Measurements from ENCODE around the gene MPPED2. TPM values are rescaled to one million over a fixed set of nuclear protein-coding genes. Genes with fewer than 3 reads are reported as not detected.

The MPPED2 gene
- polyA plus RNA-seq, 1 donor (not counting 4 experiments of a cell fraction or from before 2014, with no cell fraction given): not detected

DNA sequence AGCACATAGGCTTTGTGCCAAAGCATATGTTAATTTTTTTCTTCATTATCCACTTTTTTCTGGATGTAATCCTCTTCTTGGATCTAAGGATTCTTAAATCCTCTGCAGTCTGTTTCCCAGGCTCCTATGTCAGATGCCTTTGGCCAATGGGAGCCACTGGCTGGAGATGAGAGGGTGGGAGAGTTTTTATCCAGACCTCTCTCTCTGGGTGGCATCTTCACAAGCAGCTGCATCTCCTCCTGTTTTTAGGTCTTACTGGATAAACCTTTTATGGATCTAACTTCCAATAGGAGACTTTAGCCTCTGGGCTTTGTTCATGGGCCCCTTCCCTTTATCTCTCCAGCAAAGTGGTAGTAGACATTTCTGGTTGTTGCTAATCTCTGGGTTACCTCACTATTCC, 22.4 kb upstream of the MPPED2 start:
- Histone ChIP-seq H4K20me1 (ENCODE audit: control insufficient read depth, extremely low read depth, insufficient read depth, low read length) (no peaks in the 10 kb centered on the region), H3K9me1 (ENCODE audit: control insufficient read depth, extremely low read depth, insufficient read depth, low read length) (no peaks in the 10 kb centered on the region), H3K9me3 (ENCODE audit: control insufficient read depth, low read depth, low read length) (no peaks in the 10 kb centered on the region), H3K4me2 (ENCODE audit: control insufficient read depth, extremely low read depth, insufficient read depth, low read depth, low read length) (no peak overlapping the region), H3K27ac (ENCODE audit: control insufficient read depth, insufficient read depth, low read length) (no peak overlapping the region), H3K79me2 (ENCODE audit: control insufficient read depth, insufficient read depth, low read length) (no peaks in the 10 kb centered on the region), H3K4me1 (ENCODE audit: control insufficient read depth, extremely low read depth, insufficient read depth, low read length) (no peaks in the 10 kb centered on the region), H3K4me3 (ENCODE audit: control insufficient read depth in 2 of 3, extremely low read depth in 1 of 3, insufficient read depth in 2 of 3, low read depth in 1 of 3, low read length in 3 of 3) (no peak overlapping the region), H3K36me3 (ENCODE audit: control insufficient read depth in 2 of 2, extremely low read depth in 1 of 2, insufficient read depth in 2 of 2, low read length in 2 of 2) (no peaks in the 10 kb centered on the region), H3K27me3 (ENCODE audit: control insufficient read depth, extremely low read depth, insufficient read depth, low read length) (no peaks in the 10 kb centered on the region), H3K9ac (ENCODE audit: control insufficient read depth, extremely low read depth, insufficient read depth, low read length) (no peak overlapping the region), H2AFZ (ENCODE audit: control insufficient read depth, low read length) (no peak overlapping the region)
- dilution Hi-C loops (cut with MboI; ENCODE audit: extremely low pct_ligation_motif_present, low sequenced_read_pairs): no loop called here
- no peak for DNase-seq (ENCODE audit: low read depth, low spot score)
- no peak for FAIRE-seq
- TF ChIP-seq, protein P1, sequence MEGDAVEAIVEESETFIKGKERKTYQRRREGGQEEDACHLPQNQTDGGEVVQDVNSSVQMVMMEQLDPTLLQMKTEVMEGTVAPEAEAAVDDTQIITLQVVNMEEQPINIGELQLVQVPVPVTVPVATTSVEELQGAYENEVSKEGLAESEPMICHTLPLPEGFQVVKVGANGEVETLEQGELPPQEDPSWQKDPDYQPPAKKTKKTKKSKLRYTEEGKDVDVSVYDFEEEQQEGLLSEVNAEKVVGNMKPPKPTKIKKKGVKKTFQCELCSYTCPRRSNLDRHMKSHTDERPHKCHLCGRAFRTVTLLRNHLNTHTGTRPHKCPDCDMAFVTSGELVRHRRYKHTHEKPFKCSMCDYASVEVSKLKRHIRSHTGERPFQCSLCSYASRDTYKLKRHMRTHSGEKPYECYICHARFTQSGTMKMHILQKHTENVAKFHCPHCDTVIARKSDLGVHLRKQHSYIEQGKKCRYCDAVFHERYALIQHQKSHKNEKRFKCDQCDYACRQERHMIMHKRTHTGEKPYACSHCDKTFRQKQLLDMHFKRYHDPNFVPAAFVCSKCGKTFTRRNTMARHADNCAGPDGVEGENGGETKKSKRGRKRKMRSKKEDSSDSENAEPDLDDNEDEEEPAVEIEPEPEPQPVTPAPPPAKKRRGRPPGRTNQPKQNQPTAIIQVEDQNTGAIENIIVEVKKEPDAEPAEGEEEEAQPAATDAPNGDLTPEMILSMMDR (optimal IDR thresholded peaks at IDR 0.05 in 1 of 3, IDR thresholded peaks at IDR 0.05 in 1 of 3, conservative IDR thresholded peaks at IDR 0.05 in 1 of 3; ENCODE audit: extremely low read depth in 1 of 3, insufficient read depth in 2 of 3, low read length in 3 of 3): no peak
- TF ChIP-seq EZH2 (IDR thresholded peaks at IDR 0.05; ENCODE audit: low read length): no peak

DNA sequence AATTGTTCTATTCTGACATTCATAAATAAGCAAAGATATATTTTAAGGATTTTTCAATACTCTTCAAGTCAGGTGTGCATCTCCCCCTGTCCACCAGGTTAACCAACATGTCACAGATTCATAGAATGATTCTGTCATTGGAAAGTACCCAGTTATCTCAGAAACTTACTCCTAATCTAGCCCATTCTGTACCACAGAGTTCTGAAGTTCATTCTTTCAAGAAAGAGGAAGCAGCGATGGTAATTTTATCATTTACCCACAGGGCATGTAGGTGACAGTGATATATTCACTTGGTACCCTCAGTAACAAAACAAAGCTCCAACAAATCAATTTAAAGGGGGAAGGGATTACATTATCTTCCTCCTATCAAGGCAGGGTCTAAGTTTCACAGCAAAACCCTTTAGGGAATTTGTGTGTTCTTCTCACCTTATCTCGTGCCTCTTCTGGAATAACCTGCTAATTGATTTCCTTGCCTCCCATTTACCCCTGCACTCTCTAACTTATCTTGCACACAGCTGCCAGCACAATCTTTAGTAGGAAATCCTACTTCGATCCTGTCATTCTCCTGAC, 19.0 kb upstream of the MPPED2 start:
- dilution Hi-C loops (cut with MboI; ENCODE audit: extremely low pct_ligation_motif_present, low sequenced_read_pairs): no loop called here
- no peak for FAIRE-seq
- Histone ChIP-seq H3K36me3 (ENCODE audit: control insufficient read depth in 2 of 2, extremely low read depth in 1 of 2, insufficient read depth in 2 of 2, low read length in 2 of 2) (no peaks in the 10 kb centered on the region), H4K20me1 (ENCODE audit: control insufficient read depth, extremely low read depth, insufficient read depth, low read length) (no peaks in the 10 kb centered on the region), H3K4me2 (ENCODE audit: control insufficient read depth, extremely low read depth, insufficient read depth, low read depth, low read length) (no peak overlapping the region), H3K79me2 (ENCODE audit: control insufficient read depth, insufficient read depth, low read length) (no peaks in the 10 kb centered on the region), H2AFZ (ENCODE audit: control insufficient read depth, low read length) (no peak overlapping the region), H3K9me3 (ENCODE audit: control insufficient read depth, low read depth, low read length) (no peaks in the 10 kb centered on the region), H3K4me3 (ENCODE audit: control insufficient read depth in 2 of 3, extremely low read depth in 1 of 3, insufficient read depth in 2 of 3, low read depth in 1 of 3, low read length in 3 of 3) (no peak overlapping the region), H3K4me1 (ENCODE audit: control insufficient read depth, extremely low read depth, insufficient read depth, low read length) (no peaks in the 10 kb centered on the region), H3K27me3 (ENCODE audit: control insufficient read depth, extremely low read depth, insufficient read depth, low read length) (no peaks in the 10 kb centered on the region), H3K9ac (ENCODE audit: control insufficient read depth, extremely low read depth, insufficient read depth, low read length) (no peak overlapping the region), H3K27ac (ENCODE audit: control insufficient read depth, insufficient read depth, low read length) (no peak overlapping the region), H3K9me1 (ENCODE audit: control insufficient read depth, extremely low read depth, insufficient read depth, low read length) (no peaks in the 10 kb centered on the region)
- DNase-seq (ENCODE audit: low read depth, low spot score): no peak
- TF ChIP-seq, protein P1 (optimal IDR thresholded peaks at IDR 0.05 in 1 of 3, IDR thresholded peaks at IDR 0.05 in 1 of 3, conservative IDR thresholded peaks at IDR 0.05 in 1 of 3; ENCODE audit: extremely low read depth in 1 of 3, insufficient read depth in 2 of 3, low read length in 3 of 3): no peak
- TF ChIP-seq EZH2 (IDR thresholded peaks at IDR 0.05; ENCODE audit: low read length): no peak

Measured in keratinocyte (primary cell).